ENCODE results near the gene CDKAL1. TPM values are rescaled to one million over a fixed set of nuclear protein-coding genes. Genes with fewer than 3 reads are reported as not detected.
"Not testable (repeated sequence)": the region's sequence is repeated elsewhere in the genome, so short reads cannot be mapped to it uniquely, and the experiment has no call there.

CDKAL1 gene
- total RNA-seq, 1 donor from 2014 or later: 24.8 TPM

DNA sequence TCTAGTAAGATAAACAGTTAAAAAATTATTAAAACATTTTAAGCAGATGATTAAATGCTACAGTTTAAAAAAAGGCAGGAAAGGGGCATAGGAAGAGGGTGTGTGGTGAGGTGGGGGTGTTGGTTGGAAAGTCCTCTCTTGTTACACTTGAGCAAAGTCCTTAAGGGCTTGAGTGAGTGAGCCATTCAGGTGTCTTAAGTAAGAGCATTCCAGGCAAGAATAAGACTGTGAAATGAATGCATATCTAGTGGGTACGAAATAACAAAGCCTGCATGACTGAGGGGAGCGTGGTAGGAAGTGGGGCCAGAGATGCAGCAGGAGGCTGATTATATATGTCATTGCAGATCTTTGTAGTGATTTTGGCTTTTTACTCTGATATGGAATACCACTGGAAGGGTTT, 5.1 kb downstream of the CDKAL1 start:
- Mint-ChIP-seq H3K4me1 (ENCODE audit: low read depth, unreplicated experiment) (peaks cover 4% of the 10 kb centered on the region), H3K9me3 (ENCODE audit: unreplicated experiment) (peaks cover under 1% of the 10 kb centered on the region), H3K27ac (ENCODE audit: unreplicated experiment) (no peak overlapping the region), H3K36me3 (ENCODE audit: unreplicated experiment) (no peaks in the 10 kb centered on the region), H3K27me3 (ENCODE audit: unreplicated experiment) (peaks cover 1% of the 10 kb centered on the region), H3K4me3 (ENCODE audit: unreplicated experiment) (no peak overlapping the region)
- TF ChIP-seq, protein P1, sequence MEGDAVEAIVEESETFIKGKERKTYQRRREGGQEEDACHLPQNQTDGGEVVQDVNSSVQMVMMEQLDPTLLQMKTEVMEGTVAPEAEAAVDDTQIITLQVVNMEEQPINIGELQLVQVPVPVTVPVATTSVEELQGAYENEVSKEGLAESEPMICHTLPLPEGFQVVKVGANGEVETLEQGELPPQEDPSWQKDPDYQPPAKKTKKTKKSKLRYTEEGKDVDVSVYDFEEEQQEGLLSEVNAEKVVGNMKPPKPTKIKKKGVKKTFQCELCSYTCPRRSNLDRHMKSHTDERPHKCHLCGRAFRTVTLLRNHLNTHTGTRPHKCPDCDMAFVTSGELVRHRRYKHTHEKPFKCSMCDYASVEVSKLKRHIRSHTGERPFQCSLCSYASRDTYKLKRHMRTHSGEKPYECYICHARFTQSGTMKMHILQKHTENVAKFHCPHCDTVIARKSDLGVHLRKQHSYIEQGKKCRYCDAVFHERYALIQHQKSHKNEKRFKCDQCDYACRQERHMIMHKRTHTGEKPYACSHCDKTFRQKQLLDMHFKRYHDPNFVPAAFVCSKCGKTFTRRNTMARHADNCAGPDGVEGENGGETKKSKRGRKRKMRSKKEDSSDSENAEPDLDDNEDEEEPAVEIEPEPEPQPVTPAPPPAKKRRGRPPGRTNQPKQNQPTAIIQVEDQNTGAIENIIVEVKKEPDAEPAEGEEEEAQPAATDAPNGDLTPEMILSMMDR (IDR thresholded peaks at IDR 0.05; ENCODE audit: partially characterized antibody, unreplicated experiment): no peak
- no peak for DNase-seq

DNA sequence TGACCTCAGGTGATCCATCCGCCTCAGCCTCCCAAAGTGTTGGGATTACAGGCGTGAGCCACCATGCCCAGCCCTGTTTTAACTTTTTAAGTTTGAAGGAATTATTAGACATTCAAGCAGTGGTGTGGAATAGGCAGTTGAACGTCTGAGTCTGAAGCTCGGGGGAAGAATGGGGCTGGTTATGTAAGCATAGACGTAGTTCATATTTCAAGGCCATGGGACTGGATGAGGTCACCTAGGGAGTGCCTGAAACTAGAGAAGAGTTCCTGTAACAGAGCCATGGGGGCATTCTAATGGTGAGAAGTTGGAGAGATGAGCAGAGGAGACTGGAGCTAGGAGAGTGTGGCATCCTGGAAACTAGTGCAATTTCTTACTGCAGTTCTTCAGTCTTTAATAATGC, 6.4 kb downstream of the CDKAL1 start:
- H3K4me1 Mint-ChIP-seq (ENCODE audit: low read depth, unreplicated experiment): peaks cover under 1% of the 10 kb centered on the region
- TF ChIP-seq, protein P1 (IDR thresholded peaks at IDR 0.05; ENCODE audit: partially characterized antibody, unreplicated experiment): no peak
- H3K27ac Mint-ChIP-seq (ENCODE audit: unreplicated experiment): no peak overlapping the region
- H3K27me3 Mint-ChIP-seq (ENCODE audit: unreplicated experiment): no peaks in the 10 kb centered on the region
- no peak overlapping the region for H3K4me3 Mint-ChIP-seq (ENCODE audit: unreplicated experiment)
- no peaks in the 10 kb centered on the region for H3K36me3 Mint-ChIP-seq (ENCODE audit: unreplicated experiment)
- H3K9me3 Mint-ChIP-seq (ENCODE audit: unreplicated experiment): no peaks in the 10 kb centered on the region
- DNase-seq: no peak

DNA sequence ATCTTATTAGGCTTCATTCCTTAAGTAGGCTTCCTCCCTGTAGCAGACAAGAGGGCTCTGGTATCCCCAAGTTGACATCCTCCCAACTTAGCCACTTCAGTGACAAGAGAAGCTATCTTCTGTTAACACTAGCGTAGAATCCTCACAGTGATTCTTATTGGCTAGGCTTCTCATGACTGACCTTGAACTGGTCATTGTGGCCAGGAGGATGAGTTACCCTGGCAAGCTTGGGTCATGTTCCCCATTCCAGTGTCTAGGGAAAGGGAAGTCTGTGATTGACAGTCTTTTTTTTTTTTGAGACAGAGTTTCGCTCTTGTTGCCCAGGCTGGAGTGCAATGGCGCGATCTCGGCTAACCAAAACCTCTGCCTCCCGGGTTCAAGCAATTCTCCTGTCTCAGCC, 7.1 kb downstream of the CDKAL1 start:
- TF ChIP-seq, protein P1 (IDR thresholded peaks at IDR 0.05; ENCODE audit: partially characterized antibody, unreplicated experiment): no peak
- Mint-ChIP-seq H3K4me3 (ENCODE audit: unreplicated experiment) (no peak overlapping the region), H3K4me1 (ENCODE audit: low read depth, unreplicated experiment) (no peaks in the 10 kb centered on the region), H3K27me3 (ENCODE audit: unreplicated experiment) (no peaks in the 10 kb centered on the region), H3K36me3 (ENCODE audit: unreplicated experiment) (peaks cover 6% of the 10 kb centered on the region), H3K9me3 (ENCODE audit: unreplicated experiment) (no peaks in the 10 kb centered on the region), H3K27ac (ENCODE audit: unreplicated experiment) (no peak overlapping the region)
- no peak for DNase-seq

DNA sequence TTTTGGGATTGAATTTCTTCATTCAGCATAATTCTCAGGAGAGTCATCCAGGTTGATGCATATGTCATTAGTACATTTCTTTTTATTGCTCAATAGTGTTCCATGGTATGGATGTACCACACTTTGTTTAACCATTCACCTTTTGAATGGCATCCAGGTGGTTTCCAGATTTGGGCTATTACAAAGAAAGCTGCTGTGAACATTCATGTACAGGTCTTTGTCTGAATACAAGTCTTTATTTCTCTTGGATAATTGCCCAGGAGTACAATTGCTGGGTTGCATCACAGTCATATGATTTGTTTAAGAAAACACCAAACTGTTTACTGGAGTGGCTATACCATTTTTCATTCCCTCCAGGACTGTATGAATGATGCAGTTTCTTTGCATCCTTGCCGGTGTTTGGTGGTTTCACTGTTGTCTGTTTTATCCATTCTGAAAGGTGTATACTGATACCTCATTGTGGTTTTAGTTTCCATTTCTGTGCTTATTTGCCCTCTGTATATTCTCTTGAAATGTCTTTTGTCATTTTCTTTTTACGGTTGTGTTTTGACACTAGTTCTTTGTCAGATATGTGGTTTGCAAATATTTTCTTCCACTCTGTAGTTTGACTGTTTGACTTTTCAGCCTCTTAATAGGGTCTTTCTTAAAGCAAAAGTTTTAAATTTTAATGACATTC, 8.8 kb downstream of the CDKAL1 start:
- Mint-ChIP-seq H3K9me3 (ENCODE audit: unreplicated experiment) (no peaks in the 10 kb centered on the region), H3K4me3 (ENCODE audit: unreplicated experiment) (no peak overlapping the region), H3K4me1 (ENCODE audit: low read depth, unreplicated experiment) (no peaks in the 10 kb centered on the region), H3K27me3 (ENCODE audit: unreplicated experiment) (no peaks in the 10 kb centered on the region), H3K27ac (ENCODE audit: unreplicated experiment) (no peak overlapping the region), H3K36me3 (ENCODE audit: unreplicated experiment) (peaks cover 7% of the 10 kb centered on the region)
- DNase-seq: no peak
- TF ChIP-seq, protein P1 (IDR thresholded peaks at IDR 0.05; ENCODE audit: partially characterized antibody, unreplicated experiment): no peak

DNA sequence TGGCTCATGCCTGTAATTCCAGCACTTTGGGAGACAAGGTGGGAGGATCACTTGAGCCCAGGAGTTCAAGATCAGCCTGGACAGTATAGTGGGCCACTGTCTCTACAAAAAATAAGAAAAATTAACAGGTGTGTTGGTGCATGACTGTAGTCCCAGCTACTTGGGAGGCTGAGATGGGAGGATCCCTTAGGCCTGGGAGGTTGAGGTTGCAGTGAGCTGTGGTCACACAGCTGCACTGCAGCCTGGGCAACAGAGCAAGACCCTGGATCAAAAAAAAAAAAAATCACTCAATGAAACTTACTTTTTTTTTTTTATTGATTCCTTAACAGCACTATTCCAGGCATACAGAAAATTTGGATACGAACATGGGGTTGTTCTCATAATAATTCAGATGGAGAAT, 14.0 kb downstream of the CDKAL1 start:
- TF ChIP-seq, protein P1 (IDR thresholded peaks at IDR 0.05; ENCODE audit: partially characterized antibody, unreplicated experiment): no peak
- no peak for DNase-seq
- no peak overlapping the region for H3K4me3 Mint-ChIP-seq (ENCODE audit: unreplicated experiment)
- H3K4me1 Mint-ChIP-seq (ENCODE audit: low read depth, unreplicated experiment): no peaks in the 10 kb centered on the region
- H3K9me3 Mint-ChIP-seq (ENCODE audit: unreplicated experiment): no peaks in the 10 kb centered on the region
- H3K36me3 Mint-ChIP-seq (ENCODE audit: unreplicated experiment): peaks cover 11% of the 10 kb centered on the region
- no peak overlapping the region for H3K27ac Mint-ChIP-seq (ENCODE audit: unreplicated experiment)
- no peaks in the 10 kb centered on the region for H3K27me3 Mint-ChIP-seq (ENCODE audit: unreplicated experiment)

DNA sequence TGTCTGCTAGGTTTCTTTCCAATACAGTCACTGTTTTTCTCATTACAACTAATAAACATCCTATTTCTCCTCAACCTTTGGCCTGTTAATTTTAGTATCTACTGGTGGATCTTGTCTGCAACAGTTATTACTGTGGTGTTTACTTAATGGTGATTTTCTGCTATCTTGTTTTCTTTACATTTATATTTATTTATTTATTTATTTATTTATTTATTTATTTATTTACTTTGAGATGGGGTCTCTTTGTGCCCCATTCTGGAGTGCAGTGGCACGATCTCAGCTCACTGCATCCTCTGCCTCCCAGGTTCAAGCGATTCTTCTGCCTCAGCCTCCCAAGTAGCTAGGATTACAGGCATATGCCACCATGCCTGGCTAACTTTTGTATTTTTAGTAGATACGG, 15.1 kb downstream of the CDKAL1 start:
- not testable (repeated sequence) for H3K4me3 Mint-ChIP-seq (ENCODE audit: unreplicated experiment); DNase-seq; H3K27me3 Mint-ChIP-seq (ENCODE audit: unreplicated experiment); H3K27ac Mint-ChIP-seq (ENCODE audit: unreplicated experiment); H3K9me3 Mint-ChIP-seq (ENCODE audit: unreplicated experiment); H3K4me1 Mint-ChIP-seq (ENCODE audit: low read depth, unreplicated experiment)
- peaks cover 11% of the 10 kb centered on the region for H3K36me3 Mint-ChIP-seq (ENCODE audit: unreplicated experiment)

Measured in glutamatergic neuron (in vitro differentiated cells).